Fibroblast of pulmonary artery (primary cell): ENCODE results near the gene DMXL2.
"Not testable (repeated sequence)": the region's sequence is repeated elsewhere in the genome, so short reads cannot be mapped to it uniquely, and the experiment has no call there.

Source experiments
- DNase-seq: peaks from one replicate; pipeline ENCODE4 v3.0.0-alpha.2; 2010; ENCODE audit warnings: low read depth
- H3K4me3 ChIP-seq: replicated peaks from 2 replicates; pipeline ENCODE4 v1.5.1; 2011; ENCODE audit warnings: low read depth, mild to moderate bottlenecking, control low read depth, low read length, moderate library complexity
- TF ChIP-seq, protein P1 (sequence below): IDR thresholded peaks from 2 replicates; pipeline ENCODE4 v1.5.1; 2011; ENCODE audit warnings: mild to moderate bottlenecking, control low read depth, low read length, inconsistent platforms; ENCODE audit errors: missing control alignments

The DMXL2 gene

DNA sequence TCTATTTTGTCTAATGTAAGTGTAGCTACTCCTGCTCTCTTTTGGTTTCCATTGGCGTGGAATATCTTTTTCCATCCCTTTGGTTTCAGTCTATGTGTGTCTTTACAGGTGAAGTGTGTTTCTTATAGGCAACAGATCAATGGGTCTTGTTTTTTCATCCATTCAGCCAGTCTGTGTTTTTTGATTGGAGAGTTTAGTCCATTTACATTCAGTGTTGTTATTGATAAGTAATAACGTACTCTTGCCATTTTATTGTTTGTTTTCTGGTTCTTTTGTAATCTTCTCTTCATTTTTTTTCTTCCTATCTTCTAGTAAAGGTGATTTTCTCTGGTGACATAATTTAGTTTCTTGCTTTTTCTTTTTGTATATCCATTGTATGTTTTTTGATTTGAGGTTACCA lies 184.0 kb downstream of the DMXL2 start:
- DNase-seq: no peak
- TF ChIP-seq, protein P1, sequence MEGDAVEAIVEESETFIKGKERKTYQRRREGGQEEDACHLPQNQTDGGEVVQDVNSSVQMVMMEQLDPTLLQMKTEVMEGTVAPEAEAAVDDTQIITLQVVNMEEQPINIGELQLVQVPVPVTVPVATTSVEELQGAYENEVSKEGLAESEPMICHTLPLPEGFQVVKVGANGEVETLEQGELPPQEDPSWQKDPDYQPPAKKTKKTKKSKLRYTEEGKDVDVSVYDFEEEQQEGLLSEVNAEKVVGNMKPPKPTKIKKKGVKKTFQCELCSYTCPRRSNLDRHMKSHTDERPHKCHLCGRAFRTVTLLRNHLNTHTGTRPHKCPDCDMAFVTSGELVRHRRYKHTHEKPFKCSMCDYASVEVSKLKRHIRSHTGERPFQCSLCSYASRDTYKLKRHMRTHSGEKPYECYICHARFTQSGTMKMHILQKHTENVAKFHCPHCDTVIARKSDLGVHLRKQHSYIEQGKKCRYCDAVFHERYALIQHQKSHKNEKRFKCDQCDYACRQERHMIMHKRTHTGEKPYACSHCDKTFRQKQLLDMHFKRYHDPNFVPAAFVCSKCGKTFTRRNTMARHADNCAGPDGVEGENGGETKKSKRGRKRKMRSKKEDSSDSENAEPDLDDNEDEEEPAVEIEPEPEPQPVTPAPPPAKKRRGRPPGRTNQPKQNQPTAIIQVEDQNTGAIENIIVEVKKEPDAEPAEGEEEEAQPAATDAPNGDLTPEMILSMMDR: no peak
- no peak overlapping the region for H3K4me3 ChIP-seq

DNA sequence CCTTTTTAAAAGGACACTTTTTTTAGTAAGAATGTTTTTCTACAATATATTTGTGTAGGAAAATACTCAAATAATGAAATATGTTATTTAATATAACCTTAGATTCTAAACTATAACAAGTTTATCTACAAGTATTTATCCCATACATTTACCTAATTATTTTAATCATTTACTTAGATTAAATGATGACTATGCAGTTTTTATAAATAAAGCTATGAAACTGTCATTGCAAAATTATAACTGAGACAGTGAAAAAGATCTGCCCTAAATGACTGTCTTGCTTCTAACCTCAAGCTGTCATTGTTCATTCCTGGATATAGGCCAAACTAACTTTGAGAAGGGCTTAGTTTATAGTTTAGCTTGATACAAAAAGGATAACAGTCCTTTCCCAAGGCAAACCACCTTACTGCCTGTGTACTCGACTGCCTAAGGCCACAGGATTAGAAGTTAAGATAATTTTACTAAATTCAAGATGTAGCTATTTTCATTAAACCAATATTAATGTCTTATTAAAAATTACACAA lies 197.0 kb downstream of the DMXL2 start:
- H3K4me3 ChIP-seq: no peak overlapping the region
- peak; percentile 11 for DNase-seq
- TF ChIP-seq, protein P1: no peak

DNA sequence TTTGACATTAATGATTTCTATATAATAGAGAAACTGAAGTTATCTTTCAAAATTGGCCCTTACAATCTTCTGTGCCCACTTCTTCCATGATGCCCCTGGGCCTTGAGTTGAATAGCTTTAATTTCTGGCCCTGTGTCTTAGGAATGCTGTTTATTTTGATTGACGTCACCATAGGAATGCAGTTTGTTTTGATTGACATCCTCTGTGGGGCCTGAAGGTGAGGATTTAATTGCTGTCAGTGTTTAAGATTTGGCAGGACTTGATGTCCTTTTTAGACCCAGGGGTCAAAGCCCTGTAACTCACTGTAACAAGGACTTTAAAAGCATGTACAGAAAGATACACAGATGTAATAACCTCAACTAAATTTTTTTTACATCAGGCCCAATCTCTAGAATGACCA lies 197.8 kb downstream of the DMXL2 start:
- no peak overlapping the region for H3K4me3 ChIP-seq
- TF ChIP-seq, protein P1: no peak
- no peak for DNase-seq

DNA sequence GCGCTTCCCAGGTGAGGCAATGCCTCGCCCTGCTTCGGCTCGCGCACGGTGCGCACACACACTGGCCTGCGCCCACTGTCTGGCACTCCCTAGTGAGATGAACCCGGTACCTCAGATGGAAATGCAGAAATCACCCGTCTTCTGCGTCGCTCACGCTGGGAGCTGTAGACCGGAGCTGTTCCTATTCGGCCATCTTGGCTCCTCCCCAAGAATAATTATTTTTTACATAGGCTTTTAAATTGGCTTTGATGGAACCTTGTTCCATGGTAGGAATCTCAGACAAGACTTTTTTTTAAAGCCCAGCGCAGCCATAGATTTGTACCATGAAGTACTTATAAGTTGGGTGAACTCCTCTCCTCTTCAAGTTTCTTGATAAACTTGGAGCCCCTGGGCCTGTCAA lies 199.5 kb downstream of the DMXL2 start:
- DNase-seq, H3K4me3 ChIP-seq: not testable (repeated sequence)

DNA sequence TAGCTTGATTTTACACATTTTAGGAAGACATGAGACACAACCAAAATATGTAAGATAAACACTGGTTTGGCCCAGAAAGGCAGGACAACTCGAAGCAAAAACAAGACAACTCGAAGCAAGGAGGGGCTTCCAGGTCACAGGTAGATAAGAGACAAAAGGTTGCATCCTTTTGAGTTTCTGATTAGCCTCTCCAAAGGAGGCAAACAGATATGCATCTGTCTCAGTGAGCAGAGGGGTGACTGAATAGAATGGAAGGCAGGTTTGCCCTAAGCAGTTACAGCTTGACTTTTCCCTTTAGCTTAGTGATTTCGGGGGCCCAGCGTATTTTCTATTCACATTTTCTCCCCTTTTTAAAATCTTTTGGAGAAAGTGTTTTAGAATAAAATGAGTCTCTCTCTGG lies 206.4 kb downstream of the DMXL2 start:
- DNase-seq: no peak
- H3K4me3 ChIP-seq: no peak overlapping the region
- TF ChIP-seq, protein P1: no peak

DNA sequence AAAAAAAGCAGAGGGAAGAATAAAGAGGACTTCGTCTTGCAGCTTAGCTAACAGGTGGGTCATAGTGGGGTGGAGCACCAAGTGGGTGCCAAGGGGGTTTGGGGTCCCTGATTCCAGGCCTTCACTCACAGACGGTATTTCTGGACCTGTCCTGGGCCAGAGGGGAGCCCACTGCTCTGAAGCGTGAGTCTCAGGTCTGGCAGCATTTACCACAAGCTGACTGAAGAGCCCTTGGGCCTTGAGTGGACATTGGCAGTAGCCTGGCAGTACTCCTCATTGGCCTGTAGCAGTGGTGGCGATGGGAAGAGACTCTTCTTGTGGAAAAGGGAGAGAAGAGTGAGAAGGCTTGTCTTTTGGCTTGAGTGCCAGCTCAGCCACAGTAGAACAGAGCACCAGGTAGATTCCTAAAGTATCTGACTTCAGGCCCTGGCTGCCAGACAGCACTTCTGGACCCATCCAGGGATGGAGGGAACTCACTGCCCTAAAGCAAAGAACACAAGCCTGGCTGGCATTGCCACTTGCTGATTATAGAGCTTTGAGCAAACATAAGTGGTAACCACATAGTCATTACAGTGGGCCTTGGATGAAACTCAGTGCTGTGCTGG lies 208.2 kb downstream of the DMXL2 start:
- DNase-seq: no peak
- TF ChIP-seq, protein P1: no peak
- no peak overlapping the region for H3K4me3 ChIP-seq

DNA sequence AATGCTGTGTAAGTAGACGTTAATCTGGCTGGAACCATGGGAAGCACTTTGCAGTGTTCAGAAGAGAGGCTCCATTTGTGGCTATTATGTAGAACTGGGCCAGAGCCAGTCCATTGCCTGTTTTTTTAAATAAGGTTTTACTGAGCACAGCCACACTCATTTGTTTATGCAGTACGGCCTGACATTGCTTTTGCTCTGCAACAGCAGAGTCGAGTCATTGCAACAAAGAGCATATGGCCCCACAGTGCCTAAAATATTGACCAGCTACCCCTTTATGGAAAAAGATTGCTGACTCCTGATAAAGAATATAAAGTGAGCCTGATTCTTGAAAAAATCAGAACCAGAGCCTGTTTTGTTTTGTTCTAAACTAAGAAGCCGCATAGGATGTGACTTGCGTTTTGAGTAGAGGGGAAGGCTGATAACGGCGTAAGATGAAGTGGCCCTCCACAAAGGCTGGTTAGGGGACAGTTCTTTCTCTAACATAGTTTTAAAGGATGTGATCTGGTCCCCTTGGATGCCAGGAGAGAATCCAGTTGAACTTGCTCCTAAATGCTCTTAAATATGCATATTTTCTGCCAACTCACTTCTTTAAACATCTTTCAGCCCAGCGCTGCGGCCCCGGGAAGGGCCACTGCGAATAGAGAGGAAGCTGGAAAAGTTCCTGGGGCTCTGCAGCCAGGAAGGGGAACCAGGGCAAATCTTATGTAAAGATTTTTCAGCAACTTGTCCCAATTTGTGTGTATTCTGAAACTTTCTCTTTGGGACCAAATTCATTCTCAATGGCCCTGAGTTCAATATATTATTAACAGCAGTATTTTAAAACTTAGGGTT lies 216.7 kb downstream of the DMXL2 start:
- no peak for DNase-seq
- TF ChIP-seq, protein P1: no peak
- H3K4me3 ChIP-seq: no peak overlapping the region
